ENCODE measurements around the gene B4GALT2.

The B4GALT2 gene

GRCh38 chr1:43946236-43947060, 32.6 kb upstream of the B4GALT2 start, which contains the start of gene IPO13:
Gene IPO13 (plus strand): TSS chr1:43946950. CDS start chr1:43947601, 651 bp downstream.
- DNase-seq (ENCODE audit: low read depth in 2 of 2): peak; percentile 92 to 97

- DNase-seq (ENCODE audit: low read depth in 2 of 2): no peak
These were observed 31.7 kb upstream of the B4GALT2 start for GRCh38 chr1:43947061-43947873.

GRCh38 chr1:43947874-43948437, 31.1 kb upstream of the B4GALT2 start:
- DNase-seq (ENCODE audit: low read depth in 2 of 2): no peak

GRCh38 chr1:43949678-43950077, 29.3 kb upstream of the B4GALT2 start:
- no peak for DNase-seq (ENCODE audit: low read depth in 2 of 2)

- no peak for DNase-seq (ENCODE audit: low read depth in 2 of 2)
These were observed 27.7 kb upstream of the B4GALT2 start for GRCh38 chr1:43951021-43951985.

GRCh38 chr1:43952731-43953346, 26.2 kb upstream of the B4GALT2 start:
- DNase-seq (ENCODE audit: low read depth in 2 of 2): no peak

GRCh38 chr1:43953361-43953760, 25.6 kb upstream of the B4GALT2 start:
- no peak for DNase-seq (ENCODE audit: low read depth in 2 of 2)

- DNase-seq (ENCODE audit: low read depth in 2 of 2): no peak
These were observed 25.0 kb upstream of the B4GALT2 start for GRCh38 chr1:43954036-43954435.

- no peak for DNase-seq (ENCODE audit: low read depth in 2 of 2)
These were observed 22.8 kb upstream of the B4GALT2 start for GRCh38 chr1:43956234-43956633.

GRCh38 chr1:43957407-43958040, 21.5 kb upstream of the B4GALT2 start:
- DNase-seq (ENCODE audit: low read depth in 2 of 2): no peak

- no peak for DNase-seq (ENCODE audit: low read depth in 2 of 2)
These were observed 20.4 kb upstream of the B4GALT2 start for GRCh38 chr1:43958351-43959255.

- no peak for DNase-seq (ENCODE audit: low read depth in 2 of 2)
These were observed 18.2 kb upstream of the B4GALT2 start for GRCh38 chr1:43960798-43961197.

- DNase-seq (ENCODE audit: low read depth in 2 of 2): no peak
These were observed 17.3 kb upstream of the B4GALT2 start for GRCh38 chr1:43961692-43962091.

GRCh38 chr1:43962324-43962723, 16.7 kb upstream of the B4GALT2 start:
- no peak for DNase-seq (ENCODE audit: low read depth in 2 of 2)

- no peak for DNase-seq (ENCODE audit: low read depth in 2 of 2)
These were observed 16.0 kb upstream of the B4GALT2 start for GRCh38 chr1:43963006-43963405.

- DNase-seq (ENCODE audit: low read depth in 2 of 2): no peak
These were observed 15.1 kb upstream of the B4GALT2 start for GRCh38 chr1:43963890-43964289.

- no peak for DNase-seq (ENCODE audit: low read depth in 2 of 2)
These were observed 13.7 kb upstream of the B4GALT2 start for GRCh38 chr1:43965316-43965715.

- no peak for DNase-seq (ENCODE audit: low read depth in 2 of 2)
These were observed 10.6 kb upstream of the B4GALT2 start for GRCh38 chr1:43968348-43968948.

GRCh38 chr1:43969416-43969745, 9.6 kb upstream of the B4GALT2 start:
- no peak for DNase-seq (ENCODE audit: low read depth in 2 of 2)

Data from stimulated activated CD4-positive, alpha-beta T cell treated with anti-CD3 and anti-CD28 coated beads, Interleukin-15, amount 100 ng/mL, for 48 hours (primary cell).